ENCODE data around the gene NFATC3. TPM values are rescaled to one million over a fixed set of nuclear protein-coding genes. Genes with fewer than 3 reads are reported as not detected.
"Not testable (repeated sequence)": the region's sequence is repeated elsewhere in the genome, so short reads cannot be mapped to it uniquely, and the experiment has no call there.

The NFATC3 gene
- total RNA-seq, 1 experiment from 2014 or later = 37.2 TPM

GRCh38 chr16:68162413-68162812, 77.2 kb downstream of the NFATC3 start:
- intact Hi-C loops (cut with micrococcal nuclease; ENCODE audit: unreplicated experiment) = no loop called here
- TF ChIP-seq CTCF (conservative IDR thresholded peaks at IDR 0.05) (no peak), EZH2 (IDR thresholded peaks at IDR 0.05; ENCODE audit: low read depth) (no peak)
- no peaks in the 10 kb centered on the region for H3K27me3 ChIP-seq (ENCODE audit: insufficient read depth, low read depth)
- no peak overlapping the region for H3K27ac ChIP-seq
- H3K4me2 ChIP-seq = no peak overlapping the region
- no peaks in the 10 kb centered on the region for H3K9me3 ChIP-seq (ENCODE audit: insufficient read depth, low read depth)
- H3K79me2 ChIP-seq (ENCODE audit: low read depth) = no peaks in the 10 kb centered on the region
- no peak for DNase-seq
- CTCF ChIA-PET = no interaction called here
- H2AFZ ChIP-seq = no peak overlapping the region
- H3K4me3 ChIP-seq = no peak overlapping the region
- H3F3A ChIP-seq (ENCODE audit: insufficient read depth, low read depth) = 0 out of 2 replicates have a peak, but pooled peaks cover 3% of the 10 kb centered on the region
- H3K4me1 ChIP-seq (replicated peaks; ENCODE audit: insufficient read depth) = no peaks in the 10 kb centered on the region
- POLR2A ChIA-PET (ENCODE audit: unreplicated experiment) = no interaction called here
- BruUV-seq (replicated peaks) = no TSS peak
- no peaks in the 10 kb centered on the region for H3K9me2 ChIP-seq (ENCODE audit: insufficient read depth)
- H4K20me1 ChIP-seq (ENCODE audit: insufficient read depth) = no peaks in the 10 kb centered on the region
- no peaks in the 10 kb centered on the region for H3K36me3 ChIP-seq (ENCODE audit: low read depth)

- H3K79me2 ChIP-seq (ENCODE audit: low read depth); BruUV-seq (replicated peaks); intact Hi-C loops (cut with micrococcal nuclease; ENCODE audit: unreplicated experiment); H3K27me3 ChIP-seq (ENCODE audit: insufficient read depth, low read depth); H3K9me3 ChIP-seq (ENCODE audit: insufficient read depth, low read depth); H3K4me1 ChIP-seq (replicated peaks; ENCODE audit: insufficient read depth); H3K36me3 ChIP-seq (ENCODE audit: low read depth); H4K20me1 ChIP-seq (ENCODE audit: insufficient read depth); DNase-seq; H3K4me3 ChIP-seq; H3F3A ChIP-seq (ENCODE audit: insufficient read depth, low read depth); H3K9me2 ChIP-seq (ENCODE audit: insufficient read depth); H3K4me2 ChIP-seq; H3K27ac ChIP-seq; POLR2A ChIA-PET (ENCODE audit: unreplicated experiment); H2AFZ ChIP-seq; CTCF ChIA-PET: not testable (repeated sequence)
Measured at GRCh38 chr16:68163275-68163674, 78.1 kb downstream of the NFATC3 start.

GRCh38 chr16:68166264-68166663, 81.1 kb downstream of the NFATC3 start:
- Histone ChIP-seq H3K4me3 (no peak overlapping the region), H3K27ac (no peak overlapping the region), H3K9me3 (ENCODE audit: insufficient read depth, low read depth) (no peaks in the 10 kb centered on the region), H3K36me3 (ENCODE audit: low read depth) (no peaks in the 10 kb centered on the region), H4K20me1 (ENCODE audit: insufficient read depth) (no peaks in the 10 kb centered on the region), H2AFZ (no peak overlapping the region), H3K4me2 (no peak overlapping the region), H3K4me1 (replicated peaks; ENCODE audit: insufficient read depth) (no peaks in the 10 kb centered on the region), H3K9me2 (ENCODE audit: insufficient read depth) (no peaks in the 10 kb centered on the region), H3K27me3 (ENCODE audit: insufficient read depth, low read depth) (no peaks in the 10 kb centered on the region), H3F3A (ENCODE audit: insufficient read depth, low read depth) (no peaks in the 10 kb centered on the region), H3K79me2 (ENCODE audit: low read depth) (no peaks in the 10 kb centered on the region)
- TF ChIP-seq CTCF (conservative IDR thresholded peaks at IDR 0.05) (no peak), EZH2 (IDR thresholded peaks at IDR 0.05; ENCODE audit: low read depth) (no peak)
- POLR2A ChIA-PET (ENCODE audit: unreplicated experiment) = no interaction called here
- intact Hi-C loops (cut with micrococcal nuclease; ENCODE audit: unreplicated experiment) = no loop called here
- no TSS peak for BruUV-seq (replicated peaks)
- no peak for DNase-seq
- CTCF ChIA-PET = no interaction called here

DNA sequence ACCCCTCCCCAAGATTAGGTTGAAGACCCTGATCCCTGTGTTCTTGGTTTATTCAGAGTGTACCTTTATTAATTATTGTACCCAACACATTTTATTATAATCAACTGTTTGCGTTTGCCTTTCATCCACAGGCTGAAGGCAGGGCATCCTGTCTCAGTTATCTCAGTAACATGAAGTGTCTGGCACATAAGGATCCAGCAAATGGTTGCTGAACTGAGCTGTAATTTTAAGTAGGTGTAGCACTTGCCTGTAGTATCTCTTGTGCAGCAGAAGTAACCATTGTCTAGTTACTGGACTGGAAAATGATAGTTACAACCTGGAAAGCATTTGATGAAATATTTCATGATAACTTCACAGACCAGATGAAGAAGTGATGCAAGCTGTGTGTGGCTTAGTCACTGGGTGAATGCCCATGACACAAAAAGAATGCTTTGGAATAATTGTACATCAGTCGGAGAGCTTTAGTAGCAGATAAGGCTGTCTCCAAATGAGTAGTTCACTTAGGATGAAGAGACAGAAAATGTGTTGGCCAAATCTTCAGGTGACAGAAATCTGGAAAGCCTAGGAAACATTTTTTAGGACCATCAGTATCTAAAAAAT, 94.1 kb downstream of the NFATC3 start:
- H3K4me1 ChIP-seq (replicated peaks; ENCODE audit: insufficient read depth) = no peaks in the 10 kb centered on the region
- ChIA-PET CTCF (no interaction called here), POLR2A (ENCODE audit: unreplicated experiment) (no interaction called here)
- 0 out of 2 replicates have a peak, but pooled peaks cover 7% of the 10 kb centered on the region for H3F3A ChIP-seq (ENCODE audit: insufficient read depth, low read depth)
- no peak overlapping the region for H2AFZ ChIP-seq
- no peaks in the 10 kb centered on the region for H4K20me1 ChIP-seq (ENCODE audit: insufficient read depth)
- 0 out of 2 replicates have a peak, but pooled peaks cover 4% of the 10 kb centered on the region for H3K36me3 ChIP-seq (ENCODE audit: low read depth)
- DNase-seq = no peak
- TF ChIP-seq CTCF (conservative IDR thresholded peaks at IDR 0.05) (no peak), EZH2 (IDR thresholded peaks at IDR 0.05; ENCODE audit: low read depth) (no peak)
- BruUV-seq (replicated peaks) = no TSS peak
- no peaks in the 10 kb centered on the region for H3K9me2 ChIP-seq (ENCODE audit: insufficient read depth)
- no peak overlapping the region for H3K4me3 ChIP-seq
- H3K27me3 ChIP-seq (ENCODE audit: insufficient read depth, low read depth) = no peaks in the 10 kb centered on the region
- no peak overlapping the region for H3K4me2 ChIP-seq
- H3K9me3 ChIP-seq (ENCODE audit: insufficient read depth, low read depth) = no peaks in the 10 kb centered on the region
- no peaks in the 10 kb centered on the region for H3K79me2 ChIP-seq (ENCODE audit: low read depth)
- intact Hi-C loops (cut with micrococcal nuclease; ENCODE audit: unreplicated experiment) = no loop called here
- H3K27ac ChIP-seq = no peak overlapping the region

Measured in PC-9 (cell line).